Measurements from ENCODE around the gene NF1.
"Not testable (repeated sequence)": the region's sequence is repeated elsewhere in the genome, so short reads cannot be mapped to it uniquely, and the experiment has no call there.

The NF1 gene

GRCh38 chr17:31195305-31195704, 100.5 kb downstream of the NF1 start:
- TF ChIP-seq CTCF (IDR thresholded peaks at IDR 0.05; ENCODE audit: low read depth, low read length), result no peak
- no peak for DNase-seq (ENCODE audit: extremely low read depth, low read depth)

- no peak for TF ChIP-seq CTCF (IDR thresholded peaks at IDR 0.05; ENCODE audit: low read depth, low read length)
- no peak for DNase-seq (ENCODE audit: extremely low read depth, low read depth)
Measured at GRCh38 chr17:31198026-31198425, 103.2 kb downstream of the NF1 start.

- DNase-seq (ENCODE audit: extremely low read depth, low read depth), result not testable (repeated sequence)
Measured at GRCh38 chr17:31198666-31199065, 103.9 kb downstream of the NF1 start.

GRCh38 chr17:31200287-31200686, 105.5 kb downstream of the NF1 start:
- TF ChIP-seq CTCF (IDR thresholded peaks at IDR 0.05; ENCODE audit: low read depth, low read length), result no peak

GRCh38 chr17:31202968-31203367, 108.2 kb downstream of the NF1 start:
- no peak for DNase-seq (ENCODE audit: extremely low read depth, low read depth)
- TF ChIP-seq CTCF (IDR thresholded peaks at IDR 0.05; ENCODE audit: low read depth, low read length), result no peak

More at GRCh38 chr17:31200287-31200686, 105.5 kb downstream of the NF1 start:
- no peak for DNase-seq (ENCODE audit: extremely low read depth, low read depth)

- no peak for TF ChIP-seq CTCF (IDR thresholded peaks at IDR 0.05; ENCODE audit: low read depth, low read length)
- no peak for DNase-seq (ENCODE audit: extremely low read depth, low read depth)
Measured at GRCh38 chr17:31211352-31212012, 116.7 kb downstream of the NF1 start.

GRCh38 chr17:31216031-31216751, 121.4 kb downstream of the NF1 start:
- peak; percentile 74 for DNase-seq (ENCODE audit: extremely low read depth, low read depth)
- peak; percentile 28 for TF ChIP-seq CTCF (IDR thresholded peaks at IDR 0.05; ENCODE audit: low read depth, low read length)

All from AG09319 (cell line).